NCI-H187 (cell line): ENCODE results near the gene JADE3.

Experiments used
- DNase-seq, 2 experiments: peaks; one replicate each; lab custom pipeline; 2025; lab: John Stamatoyannopoulos, UW

The JADE3 gene

GRCh38 chrX:46912098-46912602 is at the start of gene JADE3:
Gene JADE3, plus strand, starts transcription at chrX:46912421. Its CDS starts 72,474 bp downstream, at chrX:46984895.
- peak in 1 of 2 experiments; percentile 31 for DNase-seq

- no peak for DNase-seq
These were observed 49.1 kb upstream of the JADE3 start for GRCh38 chrX:46863072-46863471.

GRCh38 chrX:46864606-46865005 is 47.6 kb upstream of the JADE3 start:
- no peak for DNase-seq

- DNase-seq: no peak
These were observed 46.9 kb upstream of the JADE3 start for GRCh38 chrX:46865281-46865680.

- DNase-seq: no peak
These were observed 45.5 kb upstream of the JADE3 start for GRCh38 chrX:46866726-46867125.

- DNase-seq: no peak
These were observed 38.5 kb upstream of the JADE3 start for GRCh38 chrX:46873746-46874145.

- DNase-seq: no peak
These were observed 35.3 kb upstream of the JADE3 start for GRCh38 chrX:46876901-46877300.

GRCh38 chrX:46882266-46882665 is 30.0 kb upstream of the JADE3 start:
- DNase-seq: no peak

- DNase-seq: no peak
These were observed 27.4 kb upstream of the JADE3 start for GRCh38 chrX:46884799-46885198.

- no peak for DNase-seq
These were observed 14.0 kb upstream of the JADE3 start for GRCh38 chrX:46898207-46898606.

- peak; percentile 9 to 46 for DNase-seq
These were observed 8.6 kb upstream of the JADE3 start for GRCh38 chrX:46903458-46904242.

GRCh38 chrX:46904626-46905025 is 7.6 kb upstream of the JADE3 start:
- DNase-seq: no peak

GRCh38 chrX:46910415-46910814 is 1.8 kb upstream of the JADE3 start:
- DNase-seq: no peak

GRCh38 chrX:46912603-46913491 is 626 bp downstream of the JADE3 start:
- no peak for DNase-seq

- no peak for DNase-seq
These were observed 1.4 kb downstream of the JADE3 start for GRCh38 chrX:46913667-46914066.

GRCh38 chrX:46916273-46916672 is 4.1 kb downstream of the JADE3 start:
- no peak for DNase-seq

- DNase-seq: no peak
These were observed 5.4 kb downstream of the JADE3 start for GRCh38 chrX:46917622-46918021.

GRCh38 chrX:46918434-46918833 is 6.2 kb downstream of the JADE3 start:
- DNase-seq: no peak

GRCh38 chrX:46920235-46920634 is 8.0 kb downstream of the JADE3 start:
- DNase-seq: no peak

- DNase-seq: no peak
These were observed 10.4 kb downstream of the JADE3 start for GRCh38 chrX:46922611-46923010.

GRCh38 chrX:46927718-46928117 is 15.5 kb downstream of the JADE3 start:
- DNase-seq: no peak

GRCh38 chrX:46929439-46930261 is 17.4 kb downstream of the JADE3 start:
- no peak for DNase-seq
